HUDEP-2 (cell line): ENCODE measurements around the gene BORCS8.

ENCODE experiments used
- DNase-seq, 76 experiments: peaks; one replicate each; lab custom pipeline; 2025; ENCODE audit not compliant: unreplicated experiment in 76 of 76; lab: John Stamatoyannopoulos, UW

The BORCS8 gene

DNA sequence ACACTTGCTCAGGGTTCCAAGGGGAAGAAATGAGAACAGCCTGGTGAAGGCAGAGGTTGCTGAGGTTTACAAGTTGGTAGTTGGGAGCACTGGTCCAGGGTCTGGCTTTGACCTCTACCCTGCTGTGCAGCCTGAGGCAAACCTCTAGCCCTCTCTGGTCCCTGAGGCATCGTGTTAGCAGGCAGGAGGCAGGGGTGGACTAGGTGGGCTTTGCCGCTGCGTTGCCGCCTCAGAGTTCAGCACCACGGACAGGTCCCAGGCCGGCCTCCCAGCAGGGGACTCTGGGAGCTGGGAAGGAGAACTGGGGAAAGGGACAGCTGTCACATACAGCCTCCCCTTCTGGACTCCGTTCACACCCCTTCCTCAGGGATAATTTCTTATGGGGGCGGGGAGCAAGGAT, 22.9 kb upstream of the BORCS8 start:
- peak in 47 of 76 experiments; percentile 7 to 68 (median 41) for DNase-seq

DNA sequence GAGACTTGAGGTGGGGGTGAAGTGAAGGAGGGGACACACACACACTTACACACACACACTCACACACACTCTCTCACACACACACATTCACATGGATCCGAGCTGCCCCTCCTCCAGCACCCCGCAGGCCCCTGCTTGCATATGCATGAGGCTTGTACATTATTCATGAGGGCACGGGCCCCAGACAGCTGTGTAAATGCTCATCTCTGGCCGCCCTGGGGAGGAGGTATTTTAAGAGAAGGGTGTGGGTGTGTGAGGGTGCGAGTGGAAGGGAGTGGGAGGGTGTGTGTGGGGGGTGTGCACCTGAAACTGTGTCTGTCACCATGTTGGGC, 22.2 kb upstream of the BORCS8 start:
- no peak for DNase-seq

DNA sequence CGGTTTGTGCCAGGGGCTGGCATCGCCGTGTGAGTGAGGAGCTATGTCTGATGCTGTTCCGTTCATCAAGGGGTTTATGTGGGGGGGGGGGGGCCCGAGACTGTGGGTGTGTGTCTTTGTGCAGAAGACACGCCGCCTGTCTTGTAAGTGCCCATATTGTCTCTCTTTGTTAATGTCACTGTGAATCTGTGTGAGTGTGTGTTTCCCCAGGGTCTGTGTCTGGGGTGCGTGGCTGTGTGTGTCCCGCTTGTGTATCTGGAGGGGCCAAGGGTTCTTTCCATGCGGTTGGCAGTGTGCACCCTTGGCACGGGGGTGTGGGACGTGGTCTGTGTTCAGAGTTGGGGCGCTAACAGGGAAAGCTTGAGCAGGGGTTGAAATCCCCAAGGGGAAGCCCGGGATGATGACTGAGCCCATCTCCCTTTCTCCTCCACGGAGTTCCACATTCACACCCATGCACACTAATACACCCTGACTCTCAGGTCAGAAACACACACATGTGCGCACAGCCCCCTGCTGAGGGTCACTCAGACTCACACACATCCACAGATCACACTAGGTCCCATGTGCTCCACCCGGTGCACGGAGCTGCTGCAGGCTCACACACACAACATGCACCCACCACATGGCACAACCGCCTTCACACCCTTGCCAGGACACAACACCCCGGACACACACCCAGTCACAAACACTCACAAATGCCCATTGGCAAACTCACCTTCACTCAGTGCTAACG, 21.6 kb upstream of the BORCS8 start:
- no peak for DNase-seq

DNA sequence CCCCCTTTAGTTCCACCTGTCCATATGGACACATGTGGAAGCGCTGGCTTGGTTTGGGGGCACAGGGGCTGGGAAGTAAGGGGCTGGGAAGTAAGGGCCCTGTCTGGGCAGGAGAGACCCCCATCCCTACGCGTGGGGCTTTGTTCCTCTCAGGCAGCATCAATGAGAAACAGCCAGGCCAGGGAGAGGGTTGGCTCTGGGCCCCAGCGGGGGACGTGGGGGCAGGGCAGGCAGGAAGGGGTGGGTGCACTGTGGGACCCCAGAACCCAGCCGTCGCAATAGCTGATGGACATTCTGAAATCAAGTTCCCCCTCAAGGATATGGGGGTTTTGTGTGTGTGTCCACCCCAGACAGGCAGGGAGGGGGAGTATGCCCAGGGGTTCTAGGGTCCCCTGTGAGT, 21.0 kb upstream of the BORCS8 start:
- DNase-seq = no peak

DNA sequence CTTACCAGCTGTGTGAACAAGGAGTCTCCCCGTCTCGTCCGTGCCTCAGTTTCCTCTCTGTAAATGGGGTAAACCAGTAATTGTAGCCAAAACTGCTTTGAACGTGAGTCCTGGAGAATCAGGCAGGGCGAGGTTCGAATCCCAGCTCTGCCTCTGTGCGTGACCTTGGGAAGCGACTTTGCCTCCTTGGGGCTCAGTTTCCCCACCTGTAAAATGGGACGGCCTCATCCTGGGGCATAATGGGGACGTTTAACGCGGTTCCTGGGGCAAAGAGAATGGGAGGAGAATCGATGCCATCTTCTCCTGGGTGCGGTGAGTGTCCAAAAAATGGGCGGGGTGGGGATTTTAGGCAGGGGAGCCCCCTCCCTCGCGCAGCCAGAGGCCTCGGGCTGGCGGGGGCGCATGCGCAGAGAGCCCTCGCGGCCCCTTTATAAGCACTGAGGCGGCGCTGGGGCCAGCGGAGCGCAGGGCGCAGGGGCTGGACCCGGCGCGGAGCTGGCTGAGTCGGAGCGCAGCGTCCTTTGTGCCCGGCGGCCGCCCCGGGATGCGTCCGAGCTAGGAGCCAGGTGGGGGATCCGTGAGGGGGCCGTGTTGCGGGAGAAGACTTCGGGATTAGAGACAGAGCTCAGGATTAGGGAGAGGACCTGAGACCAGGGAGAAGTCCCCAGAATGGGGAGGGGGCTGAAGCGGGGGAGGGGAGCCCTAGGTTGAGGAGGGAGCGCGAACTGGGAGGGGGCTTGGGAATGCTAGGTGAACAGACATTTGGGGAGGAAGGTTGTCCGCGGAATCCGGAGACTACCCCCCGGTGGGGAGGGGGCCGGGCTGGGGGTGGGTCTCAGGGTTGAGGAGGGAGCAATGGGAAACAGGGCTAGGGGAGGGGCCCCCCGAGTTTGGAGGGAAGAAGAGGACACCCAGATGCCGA, 19.8 kb upstream of the BORCS8 start, which contains the start of gene NCAN:
Gene NCAN, plus strand, starts transcription at position 460 of the 922 bp plus-strand sequence. CDS start 4,996 bp downstream, outside the sequence.
- no peak for DNase-seq

DNA sequence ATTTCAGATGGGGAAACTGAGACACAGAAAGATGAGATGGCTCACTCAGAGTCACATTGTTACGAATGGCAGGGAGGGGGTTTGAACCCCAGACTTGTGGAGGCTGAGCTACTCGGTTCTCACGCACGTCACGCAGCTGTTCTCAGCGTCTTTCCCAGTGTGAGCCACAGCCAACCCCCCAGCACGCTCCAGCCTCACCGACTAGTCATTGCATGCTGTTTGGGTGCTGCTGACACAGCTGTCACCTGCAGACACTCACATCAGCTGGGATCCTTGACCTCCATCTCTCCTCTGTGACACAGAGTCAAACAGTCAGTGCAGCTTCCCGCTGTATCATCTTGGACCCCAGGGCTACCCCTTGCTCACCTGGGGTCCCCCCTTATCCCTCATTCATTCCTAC, 17.4 kb upstream of the BORCS8 start:
- no peak for DNase-seq

DNA sequence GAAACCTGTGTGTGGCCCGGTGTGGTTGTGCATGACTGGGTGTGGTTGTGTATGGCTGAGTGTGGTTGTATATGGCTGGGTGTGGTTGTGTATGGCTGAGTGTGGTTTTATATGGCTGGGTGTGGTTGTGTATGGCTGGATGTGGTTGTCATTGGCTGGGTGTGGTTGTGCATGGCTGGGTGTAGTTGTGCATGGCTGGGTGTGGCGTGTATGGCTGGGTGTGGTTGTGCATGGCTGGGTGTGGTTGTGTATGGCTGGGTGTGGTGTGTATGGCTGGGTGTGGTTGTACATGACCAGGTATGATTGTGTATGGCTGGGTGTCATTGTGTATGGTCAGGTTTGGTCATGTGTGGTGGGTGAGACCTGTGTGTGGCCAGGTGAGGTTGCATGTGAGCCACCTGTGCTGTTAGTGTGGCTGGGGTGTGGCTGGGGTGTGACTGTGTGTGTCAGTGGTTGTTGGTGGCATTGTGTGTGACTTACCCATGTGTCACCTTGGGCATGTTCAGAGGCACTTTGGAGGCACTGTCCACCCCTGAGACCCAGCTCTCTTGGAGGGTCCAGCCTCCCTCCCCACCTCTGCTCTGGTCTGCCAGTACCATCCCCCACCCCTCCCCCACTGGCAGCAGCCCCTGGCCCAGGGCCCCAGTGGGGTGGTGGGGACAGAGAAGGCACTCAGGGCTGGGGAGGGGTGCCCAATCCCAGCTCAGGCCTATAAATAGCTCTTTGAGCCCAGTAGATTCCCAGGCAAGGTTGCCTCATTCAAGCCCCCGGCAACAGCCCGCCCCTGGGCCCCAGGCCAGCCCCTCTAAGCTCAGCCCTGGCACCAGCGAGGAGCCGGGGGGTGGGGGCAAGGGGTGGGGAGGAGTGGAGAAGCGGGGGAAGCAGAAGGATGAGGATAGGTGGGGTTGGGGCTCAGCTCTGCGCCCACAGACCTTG, 16.0 kb upstream of the BORCS8 start:
- DNase-seq = peak in 58 of 76 experiments; percentile 20 to 82 (median 52)

DNA sequence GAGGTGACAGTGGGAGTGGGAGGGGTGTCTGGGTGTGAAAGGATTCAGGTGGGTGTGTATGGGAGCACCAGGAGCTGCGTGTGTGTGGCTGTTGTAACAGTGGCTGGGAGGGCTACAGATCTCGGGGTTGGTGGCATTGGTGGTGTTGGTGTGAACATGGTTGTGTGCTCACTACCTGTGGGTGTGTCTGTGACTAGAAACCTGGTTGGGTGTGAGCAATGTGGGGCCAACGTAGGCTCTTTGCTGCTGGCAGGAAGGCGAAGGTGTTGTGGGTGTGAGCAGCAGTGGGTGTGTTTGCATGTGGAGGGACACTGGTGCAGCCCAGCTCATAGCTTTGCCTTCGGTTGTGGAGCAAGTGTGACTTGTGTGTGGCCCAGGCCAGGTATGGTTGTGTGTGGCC, 15.0 kb upstream of the BORCS8 start:
- no peak for DNase-seq

DNA sequence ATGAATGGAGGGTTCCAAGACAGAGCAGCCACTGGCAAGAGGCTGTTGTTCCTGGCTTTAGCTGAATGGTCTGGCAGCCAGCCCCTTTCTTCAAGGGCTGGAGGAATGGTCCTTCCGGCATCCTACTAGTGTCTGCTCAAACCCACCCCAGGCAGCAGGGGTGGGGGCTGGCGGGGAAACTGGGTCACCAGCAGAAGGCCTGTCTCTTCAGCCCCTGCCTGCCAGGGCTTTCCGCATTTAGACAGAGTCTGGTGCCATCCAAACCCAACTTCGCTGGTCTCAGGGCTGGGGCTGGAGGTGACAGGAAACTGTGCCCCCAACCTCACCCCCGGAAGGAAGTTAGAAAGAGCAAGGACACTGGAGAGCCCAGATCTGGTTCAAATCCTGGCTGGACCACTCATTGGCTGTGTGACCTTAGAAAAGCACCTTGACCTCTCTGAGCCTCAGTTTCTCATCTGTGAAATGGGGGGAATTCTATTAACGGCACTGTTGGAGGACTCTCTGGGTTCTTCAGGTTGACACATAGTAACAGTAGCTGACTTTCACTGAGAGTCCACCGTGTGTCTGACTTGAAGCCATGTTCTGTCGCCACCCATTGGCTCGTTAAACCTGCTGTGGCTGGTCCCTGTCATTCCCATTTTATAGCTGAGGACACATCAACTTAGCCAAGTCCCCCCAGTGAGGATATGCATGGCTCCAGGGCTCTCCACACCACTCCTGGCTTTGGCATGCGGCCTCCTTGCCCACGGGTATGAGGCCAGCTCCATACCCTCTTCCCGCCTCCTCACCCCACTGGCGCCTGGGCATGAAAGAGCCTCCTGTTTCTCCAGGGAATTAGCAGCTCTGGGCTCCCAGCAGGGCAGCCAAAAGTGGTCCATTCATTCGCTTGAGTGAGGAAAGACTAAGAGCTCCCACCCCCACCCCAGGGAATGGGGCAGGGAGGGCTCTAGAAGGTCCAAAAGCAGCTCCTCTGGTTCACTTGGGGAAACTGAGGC, 13.8 kb upstream of the BORCS8 start:
- DNase-seq = no peak

DNA sequence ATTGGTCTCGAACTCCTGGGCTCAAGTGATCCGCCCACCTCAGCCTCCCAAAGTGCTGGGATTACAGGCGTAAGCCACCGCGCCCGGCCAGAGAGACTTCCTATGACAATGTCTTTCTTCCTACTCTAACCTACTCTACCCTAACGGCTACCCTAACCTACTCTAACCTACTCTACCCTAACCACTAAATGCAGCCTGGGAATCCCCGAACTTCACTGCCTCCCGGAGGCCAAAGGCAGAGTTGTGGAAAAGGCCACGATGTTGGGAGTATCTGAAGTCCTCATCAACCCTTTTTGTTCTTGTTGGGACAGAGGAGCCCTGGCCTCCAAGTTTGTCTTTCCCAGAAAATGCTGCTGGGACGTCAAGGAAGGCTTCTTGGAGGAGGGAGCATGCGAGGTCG, 12.2 kb upstream of the BORCS8 start:
- DNase-seq = no peak

DNA sequence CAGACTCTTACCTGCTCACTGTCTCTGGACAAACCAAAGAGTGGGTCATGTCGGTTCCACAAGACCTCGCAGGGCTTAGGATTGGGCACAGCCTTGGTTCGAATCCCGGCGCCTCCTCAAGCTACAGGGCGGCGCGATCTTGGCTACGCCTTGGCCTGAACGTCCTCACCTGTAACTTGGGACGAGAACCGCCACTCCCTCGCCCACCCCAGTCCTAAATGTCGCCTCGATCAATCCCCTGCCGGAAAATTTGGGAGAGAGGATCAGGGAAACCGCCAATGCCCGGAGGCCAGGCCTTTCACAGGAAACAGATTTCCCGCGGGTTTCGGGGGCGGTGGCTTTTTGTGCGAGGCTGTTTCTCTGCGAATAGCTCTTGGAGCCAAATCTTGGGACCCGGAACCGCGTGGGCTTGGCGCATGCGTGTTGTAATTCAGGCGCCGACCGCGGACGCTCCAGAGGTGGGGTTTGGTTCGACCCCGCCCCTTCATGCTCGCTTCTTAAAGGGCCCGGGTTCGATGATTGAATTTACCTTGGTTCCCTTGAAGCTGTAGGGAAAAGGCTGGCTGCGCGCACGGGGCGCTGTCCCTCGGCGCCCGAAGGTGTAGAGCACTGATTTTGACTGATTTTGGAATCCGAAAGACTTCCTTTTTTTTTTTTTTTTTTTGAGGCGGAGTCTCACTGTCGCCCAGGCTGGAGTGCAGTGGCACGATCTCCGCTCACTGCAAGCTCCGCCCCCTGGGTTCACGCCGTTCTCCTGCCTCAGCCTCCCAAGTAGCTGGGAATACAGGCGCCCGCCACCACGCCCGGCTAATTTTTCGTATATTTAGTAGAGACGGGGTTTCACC, 11.3 kb upstream of the BORCS8 start, which contains the start of gene NR2C2AP:
Gene NR2C2AP, minus strand, starts transcription at position 403 of the 845 bp plus-strand sequence. Its CDS starts 354 bp downstream, at position 49.
- DNase-seq = peak in 75 of 76 experiments; percentile 70 to 97 (median 92)

DNA sequence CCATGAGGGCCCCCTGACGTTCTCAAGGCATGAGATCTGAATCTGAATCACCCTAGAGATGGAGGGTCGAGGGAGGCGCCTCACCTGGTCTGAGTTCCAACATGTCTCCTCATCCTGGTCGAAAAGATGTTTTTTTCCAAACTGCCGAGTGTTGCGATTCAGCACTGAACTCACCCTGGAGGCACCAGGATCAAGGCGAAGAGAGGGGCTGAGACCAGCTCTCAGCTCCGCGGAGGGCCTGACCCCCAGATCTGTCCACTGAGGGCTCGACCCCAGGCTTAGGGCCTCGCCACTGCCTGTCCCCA, 10.7 kb upstream of the BORCS8 start:
- peak in 2 of 76 experiments; percentile 16 to 69 for DNase-seq

DNA sequence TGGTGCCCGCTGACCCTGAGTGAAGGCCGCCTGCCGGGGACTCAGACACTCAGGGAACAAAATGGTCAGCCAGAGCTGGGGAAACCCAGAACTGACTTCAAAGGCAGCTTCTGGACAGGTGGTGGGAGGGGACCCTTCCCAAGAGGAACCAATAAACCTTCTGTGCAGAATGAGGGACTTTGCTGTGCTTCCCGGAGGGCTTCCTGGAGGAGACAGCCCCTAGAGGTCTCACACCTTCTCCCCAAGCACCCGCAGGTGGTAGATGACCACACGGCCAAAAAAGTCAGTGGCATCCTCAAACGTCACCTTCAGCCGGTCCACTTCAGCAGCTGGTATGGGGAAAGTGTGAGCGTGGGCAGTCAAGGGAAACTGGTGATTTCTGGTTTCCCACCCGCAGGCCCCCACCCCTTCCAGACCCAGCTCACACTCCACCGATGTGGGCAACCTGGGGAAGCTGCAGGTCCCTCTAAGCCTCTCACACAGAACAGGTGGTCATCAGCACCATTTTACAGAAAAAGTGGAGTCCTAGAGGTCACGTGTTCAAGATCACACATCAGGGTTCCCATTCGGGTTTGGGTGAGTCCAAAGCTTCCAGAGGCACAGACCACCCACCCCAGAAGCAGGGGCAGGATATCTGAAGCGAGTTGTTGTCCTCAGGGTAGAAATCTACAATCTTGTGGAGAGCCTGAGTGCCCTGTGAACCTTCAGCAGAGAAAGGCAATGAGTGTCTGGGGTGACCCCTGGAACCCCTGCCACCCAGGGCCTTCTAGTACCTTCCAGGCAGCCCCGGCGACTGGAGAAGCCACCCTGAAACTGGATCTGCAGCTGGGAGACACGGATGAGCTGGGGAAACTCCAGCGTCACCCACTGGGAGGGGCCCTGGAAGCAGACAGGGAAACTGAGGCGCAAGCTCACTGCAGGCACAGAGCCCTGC, 10.0 kb upstream of the BORCS8 start:
- DNase-seq = no peak

DNA sequence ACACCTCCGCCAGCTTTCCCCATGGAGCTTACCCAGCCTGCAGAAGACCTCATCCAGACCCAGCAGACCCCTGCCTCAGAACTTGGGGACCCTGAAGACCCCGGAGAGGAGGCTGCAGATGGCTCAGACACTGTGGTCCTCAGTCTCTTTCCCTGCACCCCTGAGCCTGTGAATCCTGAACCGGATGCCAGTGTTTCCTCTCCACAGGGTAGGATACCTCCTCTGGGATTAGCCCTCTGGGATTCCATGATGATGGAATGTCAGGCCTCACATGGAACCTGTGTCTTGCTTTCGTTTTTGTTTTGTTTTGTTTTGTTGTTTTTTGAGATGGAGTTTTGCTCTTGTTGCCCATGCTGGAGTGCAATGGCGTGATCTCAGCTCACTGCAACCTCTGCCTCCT, 2.0 kb upstream of the BORCS8 start:
- DNase-seq = no peak

DNA sequence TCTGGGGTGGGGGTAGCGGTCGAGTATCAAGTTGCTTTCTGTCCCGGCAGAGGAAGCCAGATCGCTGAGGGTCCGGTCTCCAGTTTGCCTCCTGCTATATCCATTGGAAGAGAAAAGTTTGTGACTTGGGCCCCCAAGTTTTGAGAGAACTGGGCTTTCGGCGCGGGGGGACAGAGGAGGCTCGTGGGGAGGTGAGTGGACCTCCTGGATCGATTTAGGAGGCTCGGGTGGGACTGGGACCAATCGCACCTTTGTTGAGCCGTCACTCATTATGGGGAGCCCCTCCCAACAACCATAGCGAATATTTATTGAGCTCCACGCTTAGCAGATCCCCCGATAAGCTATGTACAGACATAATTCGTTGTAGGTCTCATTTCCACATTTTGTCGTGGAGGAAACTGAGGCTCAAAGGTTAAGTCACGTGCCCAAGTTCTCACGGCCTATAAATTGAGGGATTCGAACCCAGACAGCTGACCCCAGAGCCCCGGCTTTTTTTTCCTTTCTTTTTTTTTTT, 1.0 kb upstream of the BORCS8 start:
- DNase-seq = peak in 20 of 76 experiments; percentile 27 to 66 (median 54)

DNA sequence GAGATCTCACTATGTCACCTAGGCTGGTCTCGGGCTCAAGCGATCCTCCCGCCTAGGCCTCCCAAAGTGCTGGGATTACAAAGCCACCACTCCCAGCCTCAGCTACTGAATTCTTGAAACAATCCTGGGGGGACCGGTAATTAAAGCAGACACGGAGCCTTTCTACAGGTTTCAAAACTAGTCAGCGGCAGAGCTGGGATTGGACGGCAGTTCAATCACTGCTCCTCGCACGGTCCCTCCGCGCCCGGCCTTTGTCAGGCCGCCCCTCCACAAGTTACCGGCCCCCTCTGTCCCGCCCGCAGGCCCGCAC, 229 bp downstream of the BORCS8 start:
- no peak for DNase-seq

DNA sequence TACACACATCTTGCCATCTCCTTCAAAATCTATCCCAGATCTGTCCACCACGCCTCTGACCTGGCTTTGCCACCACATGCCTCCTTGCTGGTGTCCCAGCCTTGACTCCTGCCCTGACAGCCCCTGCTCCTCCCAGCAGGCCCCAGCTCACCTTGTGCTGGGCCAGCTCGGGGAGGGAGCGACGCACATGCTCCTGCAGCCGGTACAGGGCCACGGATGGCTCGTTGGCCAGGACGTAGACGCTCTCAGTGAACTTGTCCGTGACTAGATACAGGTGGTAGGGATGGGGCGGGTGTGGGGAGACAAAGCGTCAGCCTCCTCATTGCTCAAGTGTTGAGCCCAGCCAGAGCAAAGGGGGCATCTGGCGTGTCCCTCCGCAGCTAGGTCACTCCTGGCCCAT, 5.2 kb downstream of the BORCS8 start:
- no peak for DNase-seq
